ENCODE data around the gene TIAM1. TPM values are rescaled to one million over a fixed set of nuclear protein-coding genes. Genes with fewer than 3 reads are reported as not detected.

The TIAM1 gene
- total RNA-seq, 1 donor from 2014 or later, result 10.4 TPM

- no peak for DNase-seq (ENCODE audit: low spot score)
Measured at GRCh38 chr21:31180256-31181081, 163.6 kb downstream of the TIAM1 start.

- DNase-seq (ENCODE audit: low spot score), result no peak
Measured at GRCh38 chr21:31176725-31177124, 167.3 kb downstream of the TIAM1 start.

- DNase-seq (ENCODE audit: low spot score), result no peak
Measured at GRCh38 chr21:31176080-31176551, 167.9 kb downstream of the TIAM1 start.

- DNase-seq (ENCODE audit: low spot score), result no peak
Measured at GRCh38 chr21:31173881-31174555, 170.0 kb downstream of the TIAM1 start.

GRCh38 chr21:31172328-31172727 is 171.7 kb downstream of the TIAM1 start:
- no peak for DNase-seq (ENCODE audit: low spot score)

GRCh38 chr21:31164713-31165694 is 179.1 kb downstream of the TIAM1 start:
- DNase-seq (ENCODE audit: low spot score), result no peak

GRCh38 chr21:31162827-31163226 is 181.2 kb downstream of the TIAM1 start:
- DNase-seq (ENCODE audit: low spot score), result no peak

GRCh38 chr21:31162079-31162699 is 181.9 kb downstream of the TIAM1 start:
- DNase-seq (ENCODE audit: low spot score), result no peak

- DNase-seq (ENCODE audit: low spot score), result no peak
Measured at GRCh38 chr21:31161157-31161556, 182.9 kb downstream of the TIAM1 start.

- DNase-seq (ENCODE audit: low spot score), result no peak
Measured at GRCh38 chr21:31159808-31160207, 184.3 kb downstream of the TIAM1 start.

- DNase-seq (ENCODE audit: low spot score), result no peak
Measured at GRCh38 chr21:31158789-31159581, 185.1 kb downstream of the TIAM1 start.

GRCh38 chr21:31157756-31158155 is 186.3 kb downstream of the TIAM1 start:
- no peak for DNase-seq (ENCODE audit: low spot score)

- no peak for DNase-seq (ENCODE audit: low spot score)
Measured at GRCh38 chr21:31156662-31157061, 187.4 kb downstream of the TIAM1 start.

GRCh38 chr21:31156169-31156568 is 187.9 kb downstream of the TIAM1 start:
- no peak for DNase-seq (ENCODE audit: low spot score)

- DNase-seq (ENCODE audit: low spot score), result no peak
Measured at GRCh38 chr21:31151156-31152045, 192.7 kb downstream of the TIAM1 start.

GRCh38 chr21:31145274-31145673 is 198.8 kb downstream of the TIAM1 start:
- no peak for DNase-seq (ENCODE audit: low spot score)

- DNase-seq (ENCODE audit: low spot score), result no peak
Measured at GRCh38 chr21:31143036-31143435, 201.0 kb downstream of the TIAM1 start.

GRCh38 chr21:31142600-31142999 is 201.5 kb downstream of the TIAM1 start:
- no peak for DNase-seq (ENCODE audit: low spot score)

GRCh38 chr21:31141389-31142000 is 202.6 kb downstream of the TIAM1 start:
- DNase-seq (ENCODE audit: low spot score), result no peak

All from mesenteric fat pad (tissue), 1 donor.